HEK293 (cell line): Measurements from ENCODE around the gene LRRC27.
A peak's percentile ranks its signal among the peaks of the same experiment; 100 is the strongest.

Experiments
- CTCF ChIA-PET: fragments of 350-600 bp; formaldehyde crosslinking; extraction: SDS; loops from one replicate; lab custom pipeline; 2021; ENCODE audit warnings: antibody characterized with exemption; lab: Yijun Ruan, JAX
- POLR2A ChIA-PET: fragments of 300-600 bp; formaldehyde crosslinking; extraction: SDS; loops from one replicate; lab custom pipeline; 2020; ENCODE audit warnings: antibody characterized with exemption, inconsistent platforms; lab: Yijun Ruan, JAX
- H3K27ac ChIP-seq: fragments of 200-500 bp; sonication (Bioruptor generic); 2 replicates; pipeline ENCODE4 v1.5.1; 2014; ENCODE audit warnings: low read depth, low read length, control low read depth, inconsistent platforms; ENCODE audit errors: extremely low read depth
- H3K36me3 ChIP-seq, 2 experiments: fragments of 200-500 bp in 1 of 2; sonication (Bioruptor generic) in 1 of 2; 1 replicate in 1 of 2; 2 replicates in 1 of 2; pipeline ENCODE4 v1.5.1; 2014 to 2017; ENCODE audit warnings: inconsistent platforms in 2 of 2, low read length in 2 of 2; ENCODE audit not compliant: control insufficient read depth in 2 of 2, insufficient read depth in 1 of 2
- H3K4me1 ChIP-seq: fragments of 200-500 bp; sonication (Bioruptor generic); 2 replicates; pipeline ENCODE4 v1.5.1; 2014; ENCODE audit warnings: mild to moderate bottlenecking, low read length, inconsistent platforms; ENCODE audit not compliant: control insufficient read depth, insufficient read depth
- H3K4me3 ChIP-seq: 2 replicates; pipeline ENCODE4 v1.5.1; 2011; ENCODE audit warnings: low read depth, mild to moderate bottlenecking, control low read depth, low read length, moderate library complexity
- H3K9me3 ChIP-seq: fragments of 200-500 bp; sonication (Bioruptor generic); 2 replicates; pipeline ENCODE4 v1.5.1; 2014; ENCODE audit warnings: low read depth, low read length, inconsistent platforms; ENCODE audit not compliant: control insufficient read depth, insufficient read depth
- BCL11B ChIP-seq: fragments of 450-650 bp; formaldehyde crosslinking; IDR thresholded peaks from 2 replicates; pipeline ENCODE4 v1.5.1; 2016; ENCODE audit warnings: low read depth, missing biosample characterization, missing genetic modification characterization
- KLF8 ChIP-seq: fragments of 450-650 bp; formaldehyde crosslinking; IDR thresholded peaks from 2 replicates; pipeline ENCODE4 v1.5.1; 2016; ENCODE audit warnings: missing biosample characterization, missing genetic modification characterization
- TCF7L2 ChIP-seq: IDR thresholded peaks from 2 replicates; pipeline ENCODE4 v1.6.1; 2011; ENCODE audit warnings: low read depth, mild to moderate bottlenecking, inconsistent platforms, low read length, moderate library complexity, borderline replicate concordance
- ZBTB10 ChIP-seq: fragments of 450-650 bp; formaldehyde crosslinking; IDR thresholded peaks from 2 replicates; pipeline ENCODE4 v1.5.1; 2016; ENCODE audit warnings: missing biosample characterization, missing genetic modification characterization
- ZBTB17 ChIP-seq: fragments of 450-650 bp; formaldehyde crosslinking; IDR thresholded peaks from 2 replicates; pipeline ENCODE4 v1.5.1; 2016; ENCODE audit warnings: missing biosample characterization, missing genetic modification characterization
- ZBTB48 ChIP-seq: fragments of 450-650 bp; formaldehyde crosslinking; IDR thresholded peaks from 2 replicates; pipeline ENCODE4 v1.5.1; 2016; ENCODE audit warnings: missing biosample characterization, missing genetic modification characterization
- ZBTB7A ChIP-seq: fragments of 450-650 bp; formaldehyde crosslinking; IDR thresholded peaks from 2 replicates; pipeline ENCODE4 v1.5.1; 2016; ENCODE audit warnings: low read depth, missing biosample characterization, missing genetic modification characterization
- ZBTB8A ChIP-seq: fragments of 450-650 bp; formaldehyde crosslinking; IDR thresholded peaks from 2 replicates; pipeline ENCODE4 v1.5.1; 2016; ENCODE audit warnings: missing biosample characterization, missing genetic modification characterization
- ZFP41 ChIP-seq: fragments of 450-650 bp; formaldehyde crosslinking; IDR thresholded peaks from 2 replicates; pipeline ENCODE4 v1.5.1; 2016; ENCODE audit warnings: missing biosample characterization, missing genetic modification characterization, borderline replicate concordance
- ZNF133 ChIP-seq: fragments of 450-650 bp; formaldehyde crosslinking; IDR thresholded peaks from 2 replicates; pipeline ENCODE4 v1.5.1; 2016; ENCODE audit warnings: missing biosample characterization, missing genetic modification characterization
- ZNF140 ChIP-seq: fragments of 450-650 bp; formaldehyde crosslinking; IDR thresholded peaks from 2 replicates; pipeline ENCODE4 v1.5.1; 2016; ENCODE audit warnings: missing biosample characterization, missing genetic modification characterization
- ZNF146 ChIP-seq: fragments of 450-650 bp; formaldehyde crosslinking; IDR thresholded peaks from 2 replicates; pipeline ENCODE4 v1.5.1; 2016; ENCODE audit warnings: missing biosample characterization, missing genetic modification characterization
- ZNF174 ChIP-seq: fragments of 450-650 bp; formaldehyde crosslinking; IDR thresholded peaks from 2 replicates; pipeline ENCODE4 v1.5.0; 2017; ENCODE audit warnings: missing biosample characterization, mild to moderate bottlenecking, missing genetic modification characterization
- ZNF211 ChIP-seq: fragments of 450-650 bp; formaldehyde crosslinking; IDR thresholded peaks from 2 replicates; pipeline ENCODE4 v1.5.1; 2016; ENCODE audit warnings: low read depth, missing biosample characterization, missing genetic modification characterization
- ZNF221 ChIP-seq: fragments of 450-650 bp; formaldehyde crosslinking; IDR thresholded peaks from 2 replicates; pipeline ENCODE4 v1.5.1; 2017; ENCODE audit warnings: missing biosample characterization, missing genetic modification characterization, borderline replicate concordance
- ZNF223 ChIP-seq: fragments of 450-650 bp; formaldehyde crosslinking; IDR thresholded peaks from 2 replicates; pipeline ENCODE4 v1.5.1; 2016; ENCODE audit warnings: missing biosample characterization, missing genetic modification characterization
- ZNF404 ChIP-seq: fragments of 450-650 bp; formaldehyde crosslinking; IDR thresholded peaks from 2 replicates; pipeline ENCODE4 v1.5.1; 2017; ENCODE audit warnings: missing biosample characterization, missing genetic modification characterization
- ZNF501 ChIP-seq: fragments of 450-650 bp; formaldehyde crosslinking; IDR thresholded peaks from 2 replicates; pipeline ENCODE4 v1.5.1; 2016; ENCODE audit warnings: missing biosample characterization, missing genetic modification characterization
- ZNF514 ChIP-seq: fragments of 450-650 bp; formaldehyde crosslinking; IDR thresholded peaks from 2 replicates; pipeline ENCODE4 v1.5.1; 2016; ENCODE audit warnings: missing biosample characterization, missing genetic modification characterization
- ZNF529 ChIP-seq: fragments of 450-650 bp; formaldehyde crosslinking; IDR thresholded peaks from 2 replicates; pipeline ENCODE4 v1.5.1; 2017; ENCODE audit warnings: missing genetic modification characterization, missing biosample characterization; ENCODE audit not compliant: insufficient replicate concordance
- ZNF558 ChIP-seq: fragments of 450-650 bp; formaldehyde crosslinking; IDR thresholded peaks from 2 replicates; pipeline ENCODE4 v1.5.1; 2016; ENCODE audit warnings: missing biosample characterization, missing genetic modification characterization
- ZNF596 ChIP-seq: fragments of 450-650 bp; IDR thresholded peaks from 2 replicates; pipeline ENCODE4 v1.5.0; 2018; ENCODE audit warnings: missing biosample characterization, mild to moderate bottlenecking, missing genetic modification characterization, moderate library complexity
- ZNF600 ChIP-seq: fragments of 450-650 bp; formaldehyde crosslinking; IDR thresholded peaks from 2 replicates; pipeline ENCODE4 v1.5.1; 2016; ENCODE audit warnings: missing biosample characterization, missing genetic modification characterization
- ZNF623 ChIP-seq: fragments of 450-650 bp; formaldehyde crosslinking; IDR thresholded peaks from 2 replicates; pipeline ENCODE4 v1.5.1; 2016; ENCODE audit warnings: missing biosample characterization, missing genetic modification characterization
- ZNF670 ChIP-seq: fragments of 450-650 bp; formaldehyde crosslinking; IDR thresholded peaks from 2 replicates; pipeline ENCODE4 v1.5.1; 2016; ENCODE audit warnings: missing biosample characterization, missing genetic modification characterization, low read depth
- ZNF785 ChIP-seq: fragments of 450-650 bp; formaldehyde crosslinking; IDR thresholded peaks from 2 replicates; pipeline ENCODE4 v1.5.1; 2016; ENCODE audit warnings: missing biosample characterization, missing genetic modification characterization
- ZXDB ChIP-seq: fragments of 450-650 bp; formaldehyde crosslinking; IDR thresholded peaks from 2 replicates; pipeline ENCODE4 v1.5.1; 2016; ENCODE audit warnings: missing biosample characterization, missing genetic modification characterization
- TF ChIP-seq, protein P1 (sequence below): fragments of 450-650 bp; formaldehyde crosslinking; IDR thresholded peaks from 2 replicates; pipeline ENCODE4 v1.5.1; 2017; ENCODE audit warnings: missing biosample characterization, missing genetic modification characterization
- TF ChIP-seq, protein P2 (sequence below): fragments of 450-650 bp; formaldehyde crosslinking; IDR thresholded peaks from 2 replicates; pipeline ENCODE4 v1.5.1; 2016; ENCODE audit warnings: missing biosample characterization, missing genetic modification characterization

LRRC27 gene

DNA sequence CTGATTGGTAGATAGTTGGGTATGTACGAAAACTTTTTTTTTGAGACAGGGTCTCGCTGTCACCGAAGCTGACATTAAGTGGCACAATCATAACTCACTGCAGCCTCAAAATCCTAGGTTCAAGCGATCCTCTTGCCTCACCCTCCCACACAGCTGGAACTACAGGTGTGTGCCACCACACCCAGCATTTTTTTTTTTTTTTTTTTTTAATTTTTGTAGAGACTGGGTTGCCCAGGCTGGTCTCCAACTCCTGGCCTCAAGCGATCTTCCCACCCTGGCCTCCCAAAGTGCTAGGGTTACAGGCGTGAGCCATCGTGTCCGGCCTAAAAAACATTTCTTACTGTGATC lies 1.5 kb upstream of the LRRC27 start (continued):
- TF ChIP-seq, protein P1, sequence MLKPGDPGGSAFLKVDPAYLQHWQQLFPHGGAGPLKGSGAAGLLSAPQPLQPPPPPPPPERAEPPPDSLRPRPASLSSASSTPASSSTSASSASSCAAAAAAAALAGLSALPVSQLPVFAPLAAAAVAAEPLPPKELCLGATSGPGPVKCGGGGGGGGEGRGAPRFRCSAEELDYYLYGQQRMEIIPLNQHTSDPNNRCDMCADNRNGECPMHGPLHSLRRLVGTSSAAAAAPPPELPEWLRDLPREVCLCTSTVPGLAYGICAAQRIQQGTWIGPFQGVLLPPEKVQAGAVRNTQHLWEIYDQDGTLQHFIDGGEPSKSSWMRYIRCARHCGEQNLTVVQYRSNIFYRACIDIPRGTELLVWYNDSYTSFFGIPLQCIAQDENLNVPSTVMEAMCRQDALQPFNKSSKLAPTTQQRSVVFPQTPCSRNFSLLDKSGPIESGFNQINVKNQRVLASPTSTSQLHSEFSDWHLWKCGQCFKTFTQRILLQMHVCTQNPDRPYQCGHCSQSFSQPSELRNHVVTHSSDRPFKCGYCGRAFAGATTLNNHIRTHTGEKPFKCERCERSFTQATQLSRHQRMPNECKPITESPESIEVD (tag by site-specific recombination): no peak
- no peak for TF ChIP-seq ZNF140 (tag by site-specific recombination)
- TF ChIP-seq ZNF146: no peak
- TF ChIP-seq ZNF211 (tag by site-specific recombination): no peak

DNA sequence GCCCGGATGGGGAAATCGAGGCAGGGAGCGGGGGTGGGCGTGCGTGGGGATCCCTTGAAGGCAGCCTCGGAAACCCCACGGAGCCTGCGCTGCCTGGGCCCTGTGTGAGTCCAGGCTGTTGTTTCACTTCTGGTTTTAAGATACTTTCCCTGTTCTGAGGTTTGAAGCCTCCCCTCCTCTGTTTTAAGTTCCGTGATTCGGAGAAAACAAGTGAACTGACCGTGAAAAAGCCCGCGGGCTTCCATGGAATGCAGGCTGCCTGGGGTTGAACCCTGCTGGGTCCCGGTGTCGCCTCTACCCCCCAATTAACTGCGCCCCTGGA lies 401 bp downstream of the LRRC27 start:
- ChIA-PET CTCF (no interaction called here), POLR2A (interaction anchor here (0.9 kb wide), 1 partner anchor 25 kb away, joined by 5 read pairs; the partner anchor contains the start of gene STK32C)
- peaks cover 18% of the 10 kb centered on the region for H3K4me1 ChIP-seq
- H3K27ac ChIP-seq: peak overlapping the region; percentile 63; the same call in 1 of the 2 replicates
- peak overlapping the region; percentile 70 for H3K4me3 ChIP-seq
- TF ChIP-seq ZNF558 (tag by site-specific recombination): no peak
- TF ChIP-seq KLF8 (tag by site-specific recombination): no peak
- TF ChIP-seq ZNF623: no peak
- no peak for TF ChIP-seq ZNF404 (tag by site-specific recombination)
- TF ChIP-seq ZNF514 (tag by site-specific recombination): no peak
- 0 out of 2 replicates have a peak, but pooled peaks have one; percentile 12 for TF ChIP-seq ZBTB48 (tag by site-specific recombination)
- no peak for TF ChIP-seq ZNF221
- TF ChIP-seq ZFP41 (tag by site-specific recombination): no peak
- TF ChIP-seq ZNF785 (tag by site-specific recombination): no peak
- peak; percentile 100; the same call in 1 of the 2 replicates for TF ChIP-seq ZXDB
- TF ChIP-seq TCF7L2: no peak
- no peak for TF ChIP-seq ZNF600 (tag by site-specific recombination)
- TF ChIP-seq ZNF211 (tag by site-specific recombination): no peak
- no peak for TF ChIP-seq ZBTB10
- no peak for TF ChIP-seq ZNF133 (tag by site-specific recombination)
- no peak for TF ChIP-seq ZBTB8A (tag by site-specific recombination)
- 0 out of 2 replicates have a peak, but pooled peaks have one; percentile 9 for TF ChIP-seq ZBTB7A (tag by site-specific recombination)
- TF ChIP-seq ZNF223 (tag by site-specific recombination): no peak
- TF ChIP-seq, protein P2, sequence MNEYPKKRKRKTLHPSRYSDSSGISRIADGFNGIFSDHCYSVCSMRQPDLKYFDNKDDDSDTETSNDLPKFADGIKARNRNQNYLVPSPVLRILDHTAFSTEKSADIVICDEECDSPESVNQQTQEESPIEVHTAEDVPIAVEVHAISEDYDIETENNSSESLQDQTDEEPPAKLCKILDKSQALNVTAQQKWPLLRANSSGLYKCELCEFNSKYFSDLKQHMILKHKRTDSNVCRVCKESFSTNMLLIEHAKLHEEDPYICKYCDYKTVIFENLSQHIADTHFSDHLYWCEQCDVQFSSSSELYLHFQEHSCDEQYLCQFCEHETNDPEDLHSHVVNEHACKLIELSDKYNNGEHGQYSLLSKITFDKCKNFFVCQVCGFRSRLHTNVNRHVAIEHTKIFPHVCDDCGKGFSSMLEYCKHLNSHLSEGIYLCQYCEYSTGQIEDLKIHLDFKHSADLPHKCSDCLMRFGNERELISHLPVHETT (tag by site-specific recombination): no peak
- TF ChIP-seq ZNF529 (tag by site-specific recombination): no peak
- TF ChIP-seq ZNF501 (tag by site-specific recombination): 0 out of 2 replicates have a peak, but pooled peaks have one; percentile 91
- no peak for TF ChIP-seq ZNF670 (tag by site-specific recombination)
- no peak for TF ChIP-seq BCL11B (tag by site-specific recombination)
- TF ChIP-seq ZNF596 (tag by site-specific recombination): 0 out of 2 replicates have a peak, but pooled peaks have one; percentile 12
- TF ChIP-seq ZBTB17: peak; percentile 3; the same call in 1 of the 2 replicates
- TF ChIP-seq ZNF174 (tag by site-specific recombination): no peak
- TF ChIP-seq, all 188 proteins: peak for 6
- H3K9me3 ChIP-seq: no peaks in the 10 kb centered on the region
- peaks cover 0 to under 1% of the 10 kb centered on the region in 2 experiments; a peak in 1 of 3 replicates for H3K36me3 ChIP-seq
